Measurements from ENCODE around the gene EXOC3L1.

- no peak for TF ChIP-seq CTCF (IDR thresholded peaks at IDR 0.05)
- no peak for TF ChIP-seq GABPB1 (CRISPR knock-in tag; IDR thresholded peaks at IDR 0.05)
- TF ChIP-seq ELF4 (CRISPR knock-in tag; IDR thresholded peaks at IDR 0.05; ENCODE audit: low read depth), result no peak
- TF ChIP-seq KAT7 (CRISPR knock-in tag; IDR thresholded peaks at IDR 0.05; ENCODE audit: borderline replicate concordance), result no peak
Observed at GRCh38 chr16:67188798-67189197, 1.1 kb downstream of the EXOC3L1 start.
